ENCODE results near the gene TSPEAR.

DNA sequence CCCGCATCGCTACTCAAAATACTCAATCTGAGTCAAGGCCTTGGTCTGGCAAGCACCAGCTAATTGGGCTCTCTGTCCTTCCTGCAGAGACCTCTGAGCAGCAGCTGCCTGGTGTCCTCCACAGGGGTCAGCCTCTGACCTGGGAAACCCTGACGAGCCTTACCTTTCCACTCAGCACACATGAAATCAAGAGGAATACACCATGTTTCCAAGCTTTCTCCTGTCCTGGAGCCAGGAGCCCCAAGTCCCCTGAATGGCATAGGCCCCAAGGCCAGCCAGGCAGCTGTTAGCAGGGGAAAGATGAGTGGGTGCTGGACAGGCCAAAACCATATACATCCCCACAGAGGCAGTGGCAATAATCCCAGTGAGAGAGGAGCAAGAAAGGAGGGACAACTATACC is 27.2 kb upstream of the TSPEAR start:
- TF ChIP-seq ARNTL (CRISPR knock-in tag; IDR thresholded peaks at IDR 0.05; ENCODE audit: borderline replicate concordance, low read depth) = no peak
- no peak for TF ChIP-seq RARB (CRISPR knock-in tag; IDR thresholded peaks at IDR 0.05)
- TF ChIP-seq, protein P1, sequence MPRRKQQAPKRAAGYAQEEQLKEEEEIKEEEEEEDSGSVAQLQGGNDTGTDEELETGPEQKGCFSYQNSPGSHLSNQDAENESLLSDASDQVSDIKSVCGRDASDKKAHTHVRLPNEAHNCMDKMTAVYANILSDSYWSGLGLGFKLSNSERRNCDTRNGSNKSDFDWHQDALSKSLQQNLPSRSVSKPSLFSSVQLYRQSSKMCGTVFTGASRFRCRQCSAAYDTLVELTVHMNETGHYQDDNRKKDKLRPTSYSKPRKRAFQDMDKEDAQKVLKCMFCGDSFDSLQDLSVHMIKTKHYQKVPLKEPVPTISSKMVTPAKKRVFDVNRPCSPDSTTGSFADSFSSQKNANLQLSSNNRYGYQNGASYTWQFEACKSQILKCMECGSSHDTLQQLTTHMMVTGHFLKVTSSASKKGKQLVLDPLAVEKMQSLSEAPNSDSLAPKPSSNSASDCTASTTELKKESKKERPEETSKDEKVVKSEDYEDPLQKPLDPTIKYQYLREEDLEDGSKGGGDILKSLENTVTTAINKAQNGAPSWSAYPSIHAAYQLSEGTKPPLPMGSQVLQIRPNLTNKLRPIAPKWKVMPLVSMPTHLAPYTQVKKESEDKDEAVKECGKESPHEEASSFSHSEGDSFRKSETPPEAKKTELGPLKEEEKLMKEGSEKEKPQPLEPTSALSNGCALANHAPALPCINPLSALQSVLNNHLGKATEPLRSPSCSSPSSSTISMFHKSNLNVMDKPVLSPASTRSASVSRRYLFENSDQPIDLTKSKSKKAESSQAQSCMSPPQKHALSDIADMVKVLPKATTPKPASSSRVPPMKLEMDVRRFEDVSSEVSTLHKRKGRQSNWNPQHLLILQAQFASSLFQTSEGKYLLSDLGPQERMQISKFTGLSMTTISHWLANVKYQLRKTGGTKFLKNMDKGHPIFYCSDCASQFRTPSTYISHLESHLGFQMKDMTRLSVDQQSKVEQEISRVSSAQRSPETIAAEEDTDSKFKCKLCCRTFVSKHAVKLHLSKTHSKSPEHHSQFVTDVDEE (CRISPR knock-in tag; IDR thresholded peaks at IDR 0.05) = no peak
- TF ChIP-seq, protein P2, sequence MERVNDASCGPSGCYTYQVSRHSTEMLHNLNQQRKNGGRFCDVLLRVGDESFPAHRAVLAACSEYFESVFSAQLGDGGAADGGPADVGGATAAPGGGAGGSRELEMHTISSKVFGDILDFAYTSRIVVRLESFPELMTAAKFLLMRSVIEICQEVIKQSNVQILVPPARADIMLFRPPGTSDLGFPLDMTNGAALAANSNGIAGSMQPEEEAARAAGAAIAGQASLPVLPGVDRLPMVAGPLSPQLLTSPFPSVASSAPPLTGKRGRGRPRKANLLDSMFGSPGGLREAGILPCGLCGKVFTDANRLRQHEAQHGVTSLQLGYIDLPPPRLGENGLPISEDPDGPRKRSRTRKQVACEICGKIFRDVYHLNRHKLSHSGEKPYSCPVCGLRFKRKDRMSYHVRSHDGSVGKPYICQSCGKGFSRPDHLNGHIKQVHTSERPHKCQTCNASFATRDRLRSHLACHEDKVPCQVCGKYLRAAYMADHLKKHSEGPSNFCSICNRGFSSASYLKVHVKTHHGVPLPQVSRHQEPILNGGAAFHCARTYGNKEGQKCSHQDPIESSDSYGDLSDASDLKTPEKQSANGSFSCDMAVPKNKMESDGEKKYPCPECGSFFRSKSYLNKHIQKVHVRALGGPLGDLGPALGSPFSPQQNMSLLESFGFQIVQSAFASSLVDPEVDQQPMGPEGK (CRISPR knock-in tag; IDR thresholded peaks at IDR 0.05; ENCODE audit: borderline replicate concordance) = no peak
- TF ChIP-seq ZNF8 (CRISPR knock-in tag; IDR thresholded peaks at IDR 0.05) = no peak
- TF ChIP-seq TOX (CRISPR knock-in tag; IDR thresholded peaks at IDR 0.05; ENCODE audit: borderline replicate concordance) = no peak
- TF ChIP-seq ZFP3 (CRISPR knock-in tag; IDR thresholded peaks at IDR 0.05) = no peak
- no peak for TF ChIP-seq CSDC2 (CRISPR knock-in tag; IDR thresholded peaks at IDR 0.05)

All from SK-N-SH treated with all-trans-retinoic acid at 6 μM for 48 hours (cell line).